Hepatocyte (in vitro differentiated cells): ENCODE results near the gene CHSY3.

Experiments
- CTCF ChIP-seq: fragments of 200-600 bp; sonication (generic); IDR thresholded peaks from 2 replicates; pipeline ENCODE4 v1.5.1; 2016; ENCODE audit warnings: antibody characterized with exemption, mild to moderate bottlenecking; ENCODE audit not compliant: poor library complexity
- EZH2phosphoT487 ChIP-seq: fragments of 200-600 bp; sonication (generic); IDR thresholded peaks from one replicate; pipeline ENCODE4 v1.6.1; 2018; ENCODE audit warnings: antibody characterized with exemption, mild to moderate bottlenecking, low read depth, moderate library complexity; ENCODE audit not compliant: unreplicated experiment, severe bottlenecking

- no peak for TF ChIP-seq EZH2phosphoT487
- no peak for TF ChIP-seq CTCF
Measured at GRCh38 chr5:130126746-130127145, 222.5 kb downstream of the CHSY3 start.
